H9 (cell line): Measurements from ENCODE around the gene RBM42. TPM values are rescaled to one million over a fixed set of nuclear protein-coding genes. Genes with fewer than 3 reads are reported as not detected.

Source experiments
- DNase-seq: peaks from one replicate; pipeline ENCODE4 v3.0.0-alpha.2; 2017
- H2AFZ ChIP-seq: one replicate; pipeline ENCODE4 v1.6.1; 2013; ENCODE audit warnings: mild to moderate bottlenecking, low read length, control low read depth, moderate library complexity
- H2AK5ac ChIP-seq: 2 replicates; pipeline ENCODE4 v1.6.1; 2013; ENCODE audit warnings: low read length, control low read depth, mixed read lengths; ENCODE audit not compliant: insufficient read length
- H2BK120ac ChIP-seq: one replicate; pipeline ENCODE4 v1.6.1; 2013; ENCODE audit warnings: low read depth, mild to moderate bottlenecking, low read length, control low read depth, inconsistent platforms; ENCODE audit not compliant: poor library complexity, severe bottlenecking
- H2BK12ac ChIP-seq: 2 replicates; pipeline ENCODE4 v1.6.1; 2013; ENCODE audit warnings: low read length, control low read depth, mixed read lengths, low read depth; ENCODE audit not compliant: insufficient read length
- H2BK15ac ChIP-seq: 2 replicates; pipeline ENCODE4 v1.6.1; 2013; ENCODE audit warnings: low read depth, low read length, control low read depth
- H2BK20ac ChIP-seq: one replicate; pipeline ENCODE4 v1.6.1; 2013; ENCODE audit warnings: low read depth, mild to moderate bottlenecking, low read length, control low read depth, inconsistent platforms; ENCODE audit not compliant: poor library complexity, severe bottlenecking
- H2BK5ac ChIP-seq: 2 replicates; pipeline ENCODE4 v1.6.1; 2013; ENCODE audit warnings: low read length, control low read depth, mixed read lengths; ENCODE audit not compliant: insufficient read length
- H3K14ac ChIP-seq: 2 replicates; pipeline ENCODE4 v1.6.1; 2013; ENCODE audit warnings: low read length, control low read depth; ENCODE audit not compliant: insufficient read depth
- H3K18ac ChIP-seq: 2 replicates; pipeline ENCODE4 v1.6.1; 2013; ENCODE audit warnings: low read depth, mild to moderate bottlenecking, mixed read lengths, low read length, control low read depth; ENCODE audit not compliant: insufficient read length
- H3K23ac ChIP-seq: 2 replicates; pipeline ENCODE4 v1.6.1; 2013; ENCODE audit warnings: low read length, control low read depth, mixed read lengths, low read depth; ENCODE audit not compliant: insufficient read length
- H3K23me2 ChIP-seq: 2 replicates; pipeline ENCODE4 v1.6.1; 2013; ENCODE audit warnings: low read depth, mild to moderate bottlenecking, mixed read lengths, low read length, control low read depth; ENCODE audit not compliant: insufficient read length, poor library complexity, severe bottlenecking
- H3K27ac ChIP-seq: 2 replicates; pipeline ENCODE4 v1.5.1; 2013; ENCODE audit warnings: low read length, control low read depth, mixed read lengths, low read depth; ENCODE audit not compliant: insufficient read length
- H3K27me3 ChIP-seq: 2 replicates; pipeline ENCODE4 v1.6.1; 2013; ENCODE audit warnings: low read length, control low read depth, inconsistent platforms; ENCODE audit not compliant: insufficient read depth
- H3K4ac ChIP-seq: 2 replicates; pipeline ENCODE4 v1.6.1; 2013; ENCODE audit warnings: low read depth, mild to moderate bottlenecking, control low read depth, inconsistent platforms, low read length, moderate library complexity
- H3K4me1 ChIP-seq: 2 replicates; pipeline ENCODE4 v1.6.1; 2013; ENCODE audit warnings: low read length, control low read depth, inconsistent platforms; ENCODE audit not compliant: insufficient read depth
- H3K4me2 ChIP-seq: 2 replicates; pipeline ENCODE4 v1.6.1; 2013; ENCODE audit warnings: low read length, control low read depth, mixed read lengths; ENCODE audit not compliant: insufficient read length, insufficient read depth
- H3K56ac ChIP-seq: 2 replicates; pipeline ENCODE4 v1.6.1; 2013; ENCODE audit warnings: low read depth, mild to moderate bottlenecking, mixed read lengths, low read length, control low read depth; ENCODE audit not compliant: insufficient read length
- H3K79me1 ChIP-seq: 2 replicates; pipeline ENCODE4 v1.6.1; 2013; ENCODE audit warnings: low read depth, mild to moderate bottlenecking, moderate library complexity, low read length, control low read depth, inconsistent platforms; ENCODE audit not compliant: insufficient read depth, poor library complexity, severe bottlenecking
- H3K79me2 ChIP-seq: 2 replicates; pipeline ENCODE4 v1.6.1; 2013; ENCODE audit warnings: low read length, control low read depth, inconsistent platforms; ENCODE audit not compliant: insufficient read depth
- H3K9ac ChIP-seq: 2 replicates; pipeline ENCODE4 v1.6.1; 2013; ENCODE audit warnings: low read length, control low read depth, mixed read lengths; ENCODE audit not compliant: insufficient read length; ENCODE audit errors: extremely low read depth
- H3K9me3 ChIP-seq: one replicate; pipeline ENCODE4 v1.6.1; 2013; ENCODE audit warnings: low read depth, low read length, inconsistent platforms; ENCODE audit not compliant: control insufficient read depth
- H3T11ph ChIP-seq: one replicate; pipeline ENCODE4 v1.6.1; 2013; ENCODE audit warnings: mild to moderate bottlenecking, low read length, control low read depth, inconsistent platforms
- H4K20me1 ChIP-seq: one replicate; pipeline ENCODE4 v1.6.1; 2013; ENCODE audit not compliant: control insufficient read depth, insufficient read length, insufficient read depth
- H4K5ac ChIP-seq: 2 replicates; pipeline ENCODE4 v1.6.1; 2013; ENCODE audit warnings: low read depth, mild to moderate bottlenecking, mixed read lengths, low read length, control low read depth; ENCODE audit not compliant: insufficient read length
- H4K8ac ChIP-seq: replicated peaks from 2 replicates; pipeline ENCODE4 v1.6.1; 2013; ENCODE audit warnings: low read length, control low read depth, mixed read lengths, low read depth; ENCODE audit not compliant: insufficient read length
- H4K91ac ChIP-seq: 2 replicates; pipeline ENCODE4 v1.6.1; 2013; ENCODE audit warnings: low read depth, mild to moderate bottlenecking, moderate library complexity, mixed read lengths, low read length, control low read depth; ENCODE audit not compliant: insufficient read length
- H3K27ac Mint-ChIP-seq, 3 experiments: 2 replicates in 2 of 3; 3 replicates in 1 of 3; pipeline ENCODE4 v1.8.0; 2020 to 2021; ENCODE audit warnings: mixed read lengths in 3 of 3, mild to moderate bottlenecking in 1 of 3, moderate library complexity in 1 of 3
- H3K27me3 Mint-ChIP-seq: 2 replicates; pipeline ENCODE4 v1.8.0; 2021; ENCODE audit warnings: low read depth, mild to moderate bottlenecking, moderate library complexity, mixed read lengths
- H3K36me3 Mint-ChIP-seq, 3 experiments: 2 replicates in 2 of 3; 3 replicates in 1 of 3; pipeline ENCODE4 v1.8.0; 2020 to 2021; ENCODE audit warnings: low read depth in 3 of 3, mixed read lengths in 3 of 3; ENCODE audit not compliant: insufficient read depth in 1 of 3
- H3K4me1 Mint-ChIP-seq, 2 experiments: 2 replicates each; pipeline ENCODE4 v1.8.0; 2020; ENCODE audit warnings: mixed read lengths in 2 of 2
- H3K4me3 Mint-ChIP-seq, 2 experiments: 2 replicates in 1 of 2; 3 replicates in 1 of 2; pipeline ENCODE4 v1.8.0; 2020 to 2021; ENCODE audit warnings: mild to moderate bottlenecking in 2 of 2, mixed read lengths in 2 of 2, moderate library complexity in 1 of 2
- H3K9me3 Mint-ChIP-seq, 2 experiments: 2 replicates in 1 of 2; 3 replicates in 1 of 2; pipeline ENCODE4 v1.8.0; 2020; ENCODE audit warnings: mild to moderate bottlenecking in 2 of 2, mixed read lengths in 2 of 2, moderate library complexity in 1 of 2
- WGBS: extraction: QIAGEN DNeasy Blood & Tissue Kit; methylation state at CpG from one replicate; pipeline ENCODE4 v1.1.7; 2013; ENCODE audit warnings: missing lambda C conversion rate, low lambda C conversion rate, mixed read lengths; ENCODE audit not compliant: insufficient read length; ENCODE audit errors: extremely low coverage; 5-methylcytosine and 5-hydroxymethylcytosine counted together
- total RNA-seq: library from RNA; stranded (reverse); gene quantifications from 2 replicates; pipeline ENCODE4 v1.2.1, GENCODE V29; 2021
- TF ChIP-seq, protein P1 (sequence below): fragments of 200-600 bp; sonication (generic); conservative IDR thresholded peaks from 3 replicates; pipeline ENCODE4 v1.8.0; 2021; ENCODE audit warnings: antibody characterized with exemption, mild to moderate bottlenecking

The RBM42 gene
- total RNA-seq, 1 experiment from 2014 or later: 83.3 TPM

DNA sequence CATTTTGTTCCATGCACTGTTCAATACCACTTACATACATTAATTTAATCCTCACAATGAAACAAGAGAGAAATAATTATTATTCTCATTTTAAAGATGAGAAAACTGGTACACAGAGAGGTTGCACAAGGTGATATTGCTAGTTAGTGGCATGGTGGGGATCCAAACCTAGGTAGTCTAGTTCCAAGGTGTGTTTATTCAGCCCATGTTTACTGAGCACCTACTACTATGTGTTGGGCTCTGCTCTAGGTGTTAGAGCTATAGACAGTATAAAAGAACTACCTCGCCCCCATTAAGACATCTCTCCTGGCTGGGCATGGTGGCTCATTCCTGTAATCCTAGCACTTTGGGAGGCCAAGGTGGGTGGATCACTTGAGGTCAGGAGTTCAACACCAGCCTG is 46.1 kb upstream of the RBM42 start:
- WGBS: no CpG with 5 or more reads among the region's 1 CpG
- H3K9me3 Mint-ChIP-seq: peaks cover 2 to 12% of the 10 kb centered on the region in 2 experiments; a peak in 4 of 5 replicates

More for the DNA sequence above, 46.1 kb upstream of the RBM42 start:
- H3K4me1 Mint-ChIP-seq: peaks cover 0 to 2% of the 10 kb centered on the region in 2 experiments; a peak in 1 of 4 replicates
- Histone ChIP-seq H4K91ac (no peak overlapping the region), H3K14ac (no peak overlapping the region), H3K4me1 (no peaks in the 10 kb centered on the region), H3K4me2 (no peak overlapping the region), H3K27ac (no peak overlapping the region), H2BK5ac (no peak overlapping the region), H2BK120ac (no peak overlapping the region), H3T11ph (no peak overlapping the region), H3K18ac (no peak overlapping the region), H2BK20ac (no peak overlapping the region), H3K27me3 (no peaks in the 10 kb centered on the region; the same call in 1 of the 2 replicates), H3K9me3 (no peaks in the 10 kb centered on the region), H4K8ac (no peak overlapping the region), H3K79me1 (no peaks in the 10 kb centered on the region), H2AFZ (no peak overlapping the region), H3K9ac (no peak overlapping the region), H3K79me2 (no peaks in the 10 kb centered on the region), H2BK12ac (no peak overlapping the region), H4K5ac (no peak overlapping the region), H3K23me2 (no peaks in the 10 kb centered on the region), H2BK15ac (no peak overlapping the region), H3K23ac (no peak overlapping the region), H3K4ac (no peak overlapping the region), H3K56ac (no peak overlapping the region), H2AK5ac (no peak overlapping the region), H4K20me1 (no peaks in the 10 kb centered on the region)
- H3K27me3 Mint-ChIP-seq: peaks cover 48% of the 10 kb centered on the region
- H3K36me3 Mint-ChIP-seq: no peaks in the 10 kb centered on the region; a peak in 1 of 7 replicates
- H3K27ac Mint-ChIP-seq: no peak overlapping the region
- DNase-seq: no peak
- TF ChIP-seq, protein P1, sequence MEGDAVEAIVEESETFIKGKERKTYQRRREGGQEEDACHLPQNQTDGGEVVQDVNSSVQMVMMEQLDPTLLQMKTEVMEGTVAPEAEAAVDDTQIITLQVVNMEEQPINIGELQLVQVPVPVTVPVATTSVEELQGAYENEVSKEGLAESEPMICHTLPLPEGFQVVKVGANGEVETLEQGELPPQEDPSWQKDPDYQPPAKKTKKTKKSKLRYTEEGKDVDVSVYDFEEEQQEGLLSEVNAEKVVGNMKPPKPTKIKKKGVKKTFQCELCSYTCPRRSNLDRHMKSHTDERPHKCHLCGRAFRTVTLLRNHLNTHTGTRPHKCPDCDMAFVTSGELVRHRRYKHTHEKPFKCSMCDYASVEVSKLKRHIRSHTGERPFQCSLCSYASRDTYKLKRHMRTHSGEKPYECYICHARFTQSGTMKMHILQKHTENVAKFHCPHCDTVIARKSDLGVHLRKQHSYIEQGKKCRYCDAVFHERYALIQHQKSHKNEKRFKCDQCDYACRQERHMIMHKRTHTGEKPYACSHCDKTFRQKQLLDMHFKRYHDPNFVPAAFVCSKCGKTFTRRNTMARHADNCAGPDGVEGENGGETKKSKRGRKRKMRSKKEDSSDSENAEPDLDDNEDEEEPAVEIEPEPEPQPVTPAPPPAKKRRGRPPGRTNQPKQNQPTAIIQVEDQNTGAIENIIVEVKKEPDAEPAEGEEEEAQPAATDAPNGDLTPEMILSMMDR: no peak
- H3K4me3 Mint-ChIP-seq: no peak overlapping the region
